ENCODE data around the gene ANTXR2. TPM values are rescaled to one million over a fixed set of nuclear protein-coding genes. Genes with fewer than 3 reads are reported as not detected.

Gene ANTXR2
- total RNA-seq, 1 donor from 2014 or later = 28.3 TPM

DNA sequence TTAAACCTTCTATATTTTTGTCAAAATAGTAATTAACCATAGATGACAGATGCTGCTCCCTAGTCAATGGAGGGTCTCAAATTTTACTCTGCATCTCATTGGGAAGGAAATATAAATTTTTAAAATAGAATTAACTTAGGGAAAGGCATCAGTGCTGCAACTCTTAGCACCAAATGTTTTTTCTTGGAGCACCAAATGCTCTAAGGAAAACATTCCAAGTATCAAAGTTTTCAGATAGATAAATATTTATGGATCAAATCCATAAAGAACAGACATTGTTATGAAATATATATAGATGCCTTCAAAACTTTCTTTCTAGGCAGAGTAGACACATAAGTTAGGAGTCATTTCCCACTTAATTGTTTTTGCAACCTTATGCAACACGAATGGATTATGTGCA lies 168.7 kb downstream of the ANTXR2 start:
- TF ChIP-seq EZH2 (IDR thresholded peaks at IDR 0.05) (no peak), CTCF (IDR thresholded peaks at IDR 0.05) (no peak), EZH2phosphoT487 (IDR thresholded peaks at IDR 0.05) (no peak)

GRCh38 chr4:79900182-79900581 lies 172.8 kb downstream of the ANTXR2 start:
- H3K36me3 Mint-ChIP-seq = peaks cover 2% of the 10 kb centered on the region
- Histone ChIP-seq H3K36me3 (no peaks in the 10 kb centered on the region), H3K4me3 (no peak overlapping the region), H3K27ac (no peak overlapping the region), H3F3A (ENCODE audit: low read depth) (no peaks in the 10 kb centered on the region), H3K9ac (no peak overlapping the region), H3K27me3 (no peaks in the 10 kb centered on the region), H3K9me3 (ENCODE audit: low read depth) (no peaks in the 10 kb centered on the region), H3K4me1 (no peaks in the 10 kb centered on the region), H2AFZ (replicated peaks) (no peak overlapping the region), H4K20me1 (ENCODE audit: low read depth) (no peaks in the 10 kb centered on the region), H3K4me2 (no peak overlapping the region), H3K79me2 (ENCODE audit: low read depth) (no peaks in the 10 kb centered on the region)
- TF ChIP-seq EZH2 (IDR thresholded peaks at IDR 0.05) (no peak), CTCF (IDR thresholded peaks at IDR 0.05) (no peak), EZH2phosphoT487 (IDR thresholded peaks at IDR 0.05) (no peak)
- H3K4me1 Mint-ChIP-seq = no peaks in the 10 kb centered on the region
- H3K9me3 Mint-ChIP-seq = no peaks in the 10 kb centered on the region
- no peak for DNase-seq (ENCODE audit: low spot score)
- H3K4me3 Mint-ChIP-seq = no peak overlapping the region
- no peak overlapping the region for H3K27ac Mint-ChIP-seq
- H3K27me3 Mint-ChIP-seq (ENCODE audit: insufficient read depth, low read depth) = no peaks in the 10 kb centered on the region

More for the DNA sequence above, 168.7 kb downstream of the ANTXR2 start:
- H3K4me1 Mint-ChIP-seq = no peaks in the 10 kb centered on the region
- Histone ChIP-seq H3K9ac (no peak overlapping the region), H2AFZ (replicated peaks) (no peak overlapping the region), H4K20me1 (ENCODE audit: low read depth) (no peaks in the 10 kb centered on the region), H3K4me3 (no peak overlapping the region), H3K9me3 (ENCODE audit: low read depth) (no peaks in the 10 kb centered on the region), H3K4me1 (no peaks in the 10 kb centered on the region), H3K36me3 (no peaks in the 10 kb centered on the region), H3K4me2 (no peak overlapping the region), H3K79me2 (ENCODE audit: low read depth) (no peaks in the 10 kb centered on the region), H3F3A (ENCODE audit: low read depth) (no peaks in the 10 kb centered on the region), H3K27ac (no peak overlapping the region), H3K27me3 (no peaks in the 10 kb centered on the region)
- peaks cover 14% of the 10 kb centered on the region for H3K36me3 Mint-ChIP-seq
- H3K27ac Mint-ChIP-seq = no peak overlapping the region
- H3K9me3 Mint-ChIP-seq = no peaks in the 10 kb centered on the region
- H3K4me3 Mint-ChIP-seq = no peak overlapping the region
- H3K27me3 Mint-ChIP-seq (ENCODE audit: insufficient read depth, low read depth) = no peaks in the 10 kb centered on the region
- no peak for DNase-seq (ENCODE audit: low spot score)

DNA sequence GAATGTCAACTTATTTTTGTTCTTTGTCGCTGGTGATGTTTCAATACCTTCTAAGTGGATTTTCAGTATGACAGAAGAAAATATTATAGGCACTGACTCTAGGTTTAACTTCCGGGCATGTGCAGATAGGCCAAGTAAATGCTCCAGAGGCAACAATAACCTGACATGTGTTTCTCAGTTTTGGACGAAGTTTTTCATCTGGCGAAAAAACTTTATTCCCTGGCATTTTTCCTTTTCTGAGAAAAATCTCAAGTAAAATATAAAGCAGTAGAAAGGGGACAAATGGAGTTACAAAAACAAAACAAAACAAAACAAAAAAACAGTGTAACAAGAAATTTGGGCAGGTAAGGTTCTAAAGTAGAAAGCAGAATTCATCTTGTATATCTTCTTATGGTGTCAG lies 173.5 kb downstream of the ANTXR2 start:
- H3K27ac Mint-ChIP-seq = no peak overlapping the region
- Histone ChIP-seq H3K9me3 (ENCODE audit: low read depth) (no peaks in the 10 kb centered on the region), H3K9ac (no peak overlapping the region), H3K79me2 (ENCODE audit: low read depth) (no peaks in the 10 kb centered on the region), H3K4me2 (no peak overlapping the region), H2AFZ (replicated peaks) (no peak overlapping the region), H3K36me3 (no peaks in the 10 kb centered on the region), H3K4me3 (no peak overlapping the region), H3K27ac (no peak overlapping the region), H3K27me3 (no peaks in the 10 kb centered on the region), H4K20me1 (ENCODE audit: low read depth) (no peaks in the 10 kb centered on the region), H3K4me1 (no peaks in the 10 kb centered on the region), H3F3A (ENCODE audit: low read depth) (no peaks in the 10 kb centered on the region)
- peaks cover 2% of the 10 kb centered on the region for H3K36me3 Mint-ChIP-seq
- DNase-seq (ENCODE audit: low spot score) = no peak
- H3K9me3 Mint-ChIP-seq = no peaks in the 10 kb centered on the region
- H3K4me1 Mint-ChIP-seq = no peaks in the 10 kb centered on the region
- no peak overlapping the region for H3K4me3 Mint-ChIP-seq
- H3K27me3 Mint-ChIP-seq (ENCODE audit: insufficient read depth, low read depth) = no peaks in the 10 kb centered on the region
- TF ChIP-seq CTCF (IDR thresholded peaks at IDR 0.05) = no peak
- no peak for TF ChIP-seq EZH2 (IDR thresholded peaks at IDR 0.05)
- TF ChIP-seq EZH2phosphoT487 (IDR thresholded peaks at IDR 0.05) = no peak

All from neural progenitor cell (in vitro differentiated cells).